ENCODE results near the gene DDX41.

DNA sequence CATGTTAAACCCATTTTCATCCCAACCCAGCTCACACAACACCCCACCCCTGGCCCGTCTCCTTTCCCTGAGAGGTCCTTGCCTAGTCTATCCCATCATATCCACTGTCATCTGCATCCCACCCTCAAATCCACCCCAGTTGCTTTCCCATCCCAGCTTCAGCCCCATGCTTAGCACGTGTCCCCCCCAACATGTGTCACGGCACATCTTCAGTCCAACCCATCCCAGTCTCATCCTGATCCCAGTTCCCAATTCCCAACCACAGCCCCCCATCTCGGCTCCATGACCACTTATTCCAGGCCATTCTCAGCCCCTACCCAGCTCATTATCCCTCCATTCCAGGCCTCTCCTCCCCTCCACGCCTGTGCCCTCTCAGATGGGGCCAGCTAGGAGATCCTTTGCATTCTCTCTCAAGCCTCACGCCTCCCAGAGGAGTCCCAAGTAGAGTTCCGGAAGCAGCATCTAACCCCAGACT lies 42.7 kb downstream of the DDX41 start:
- no peak for TF ChIP-seq CTCF (IDR thresholded peaks at IDR 0.05)
- no peak for TF ChIP-seq POLR2A (IDR thresholded peaks at IDR 0.05)
